HG03135 (cell line): ENCODE measurements around the gene NISCH.

Experiments
- ATAC-seq: cut with Tn5 transposase; IDR thresholded peaks from one replicate; pipeline ENCODE4 v1.9.1; 2021; ENCODE audit warnings: mild to moderate bottlenecking, moderate library complexity; ENCODE audit not compliant: unreplicated experiment

The NISCH gene

DNA sequence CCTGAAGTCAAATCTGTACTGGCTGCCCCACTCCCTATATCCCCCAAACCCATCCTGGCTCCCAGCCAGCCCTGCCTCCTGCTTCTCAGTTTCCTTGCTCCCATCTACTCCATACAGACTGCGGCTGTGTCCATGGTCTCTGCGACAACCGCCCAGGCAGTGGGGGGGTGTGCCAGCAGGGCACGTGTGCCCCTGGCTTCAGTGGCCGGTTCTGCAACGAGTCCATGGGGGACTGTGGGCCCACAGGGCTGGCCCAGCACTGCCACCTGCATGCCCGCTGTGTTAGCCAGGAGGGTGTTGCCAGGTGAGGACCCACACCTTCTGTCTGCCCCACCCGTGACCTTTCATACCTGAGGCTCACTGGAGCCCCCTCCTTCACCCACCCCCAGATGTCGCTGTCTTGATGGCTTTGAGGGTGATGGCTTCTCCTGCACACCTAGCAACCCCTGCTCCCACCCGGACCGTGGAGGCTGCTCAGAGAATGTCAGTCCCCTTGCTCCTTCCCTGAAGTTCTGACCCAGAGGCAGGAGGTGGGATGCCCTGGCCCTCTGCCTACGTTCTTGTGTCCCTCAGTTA is 54.4 kb downstream of the NISCH start:
- no peak for ATAC-seq

DNA sequence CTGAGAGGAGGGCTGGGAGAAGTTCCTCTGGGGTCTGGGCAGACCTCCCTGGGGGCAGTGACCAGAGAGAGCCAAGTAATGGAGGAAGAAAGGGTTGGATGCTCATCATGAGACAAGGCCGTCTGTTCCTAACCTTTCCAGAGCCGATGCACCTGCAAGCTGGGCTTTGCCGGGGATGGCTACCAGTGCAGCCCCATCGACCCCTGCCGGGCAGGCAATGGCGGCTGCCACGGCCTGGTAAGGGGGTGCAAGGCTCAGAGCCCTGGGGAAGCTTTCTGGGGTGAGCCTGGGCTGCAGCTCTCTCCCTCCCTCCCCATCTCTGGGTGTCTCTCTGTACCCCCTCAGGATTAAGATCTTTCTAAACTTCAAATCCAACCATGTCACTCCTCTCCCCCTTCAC is 56.1 kb downstream of the NISCH start:
- no peak for ATAC-seq

DNA sequence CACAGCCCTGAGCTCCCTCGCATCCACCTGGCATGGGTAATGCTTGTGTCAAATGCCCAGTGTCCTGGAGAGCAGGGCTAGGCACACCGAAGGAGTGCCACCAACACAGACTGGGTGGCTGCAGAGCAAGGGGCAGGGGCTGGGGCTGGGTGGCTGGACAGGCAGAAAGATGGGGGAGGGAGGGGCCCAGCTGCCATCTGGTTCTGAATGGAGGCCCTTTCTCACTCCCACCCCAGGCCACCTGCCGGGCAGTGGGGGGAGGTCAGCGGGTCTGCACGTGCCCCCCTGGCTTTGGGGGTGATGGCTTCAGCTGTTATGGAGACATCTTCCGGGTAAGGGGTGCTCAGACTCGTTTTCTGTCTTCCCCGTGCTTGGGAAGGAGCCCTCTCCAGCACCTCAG is 56.7 kb downstream of the NISCH start:
- no peak for ATAC-seq

DNA sequence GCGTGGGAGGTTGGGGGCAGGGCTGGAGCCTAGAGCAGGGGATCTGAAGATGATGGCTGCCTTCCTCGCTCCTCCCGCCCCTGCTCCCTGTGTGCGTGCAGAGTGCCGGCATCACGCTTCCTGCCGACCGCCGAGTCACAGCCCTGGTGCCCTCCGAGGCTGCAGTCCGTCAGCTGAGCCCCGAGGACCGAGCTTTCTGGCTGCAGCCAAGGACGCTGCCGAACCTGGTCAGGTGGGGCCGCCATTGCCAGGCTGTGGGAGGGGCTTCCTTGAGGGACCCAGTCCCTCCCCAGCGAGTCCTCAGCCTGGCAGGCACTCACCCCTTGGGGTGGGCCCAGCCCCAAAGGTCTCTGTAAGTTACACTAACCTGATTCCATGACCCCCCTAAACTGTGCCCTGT is 57.3 kb downstream of the NISCH start:
- ATAC-seq: no peak

DNA sequence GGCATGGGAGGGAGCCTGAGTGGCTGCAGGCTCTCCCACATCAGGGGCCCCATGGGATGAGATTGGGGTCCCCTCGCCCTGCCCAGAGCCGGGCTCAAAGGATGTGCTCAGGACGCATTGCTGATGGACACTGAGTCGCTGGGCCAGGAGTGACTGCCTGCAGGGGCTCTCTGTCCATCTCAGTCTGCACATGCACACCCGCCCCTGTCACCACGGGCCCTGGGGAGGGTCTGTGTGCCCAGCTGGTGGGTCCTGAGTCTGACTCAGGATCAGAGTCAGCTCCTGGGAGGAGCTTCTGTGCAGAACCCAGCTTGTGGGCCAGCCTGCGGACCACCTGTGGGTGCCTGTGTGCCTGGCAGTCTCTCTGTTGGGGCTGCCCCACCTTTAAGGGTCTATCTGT is 57.9 kb downstream of the NISCH start:
- ATAC-seq: no peak

DNA sequence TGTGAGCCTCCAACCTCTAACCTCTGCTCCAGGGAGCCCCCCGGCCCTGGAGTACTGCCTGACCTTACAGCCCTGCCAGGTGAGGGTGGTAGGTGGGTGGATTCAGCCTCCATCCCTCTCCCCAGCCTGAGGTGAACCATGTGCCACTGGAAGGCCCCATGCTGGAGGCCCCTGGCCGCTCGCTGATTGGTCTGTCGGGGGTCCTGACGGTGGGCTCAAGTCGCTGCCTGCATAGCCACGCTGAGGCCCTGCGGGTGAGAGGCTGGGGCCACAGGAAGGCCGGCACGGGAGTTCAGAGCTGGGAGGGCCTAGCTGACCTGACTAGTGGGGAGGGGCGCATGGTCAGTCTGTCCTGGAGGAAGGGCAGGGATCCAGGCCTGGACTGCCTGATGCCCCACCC is 59.2 kb downstream of the NISCH start:
- ATAC-seq: no peak

DNA sequence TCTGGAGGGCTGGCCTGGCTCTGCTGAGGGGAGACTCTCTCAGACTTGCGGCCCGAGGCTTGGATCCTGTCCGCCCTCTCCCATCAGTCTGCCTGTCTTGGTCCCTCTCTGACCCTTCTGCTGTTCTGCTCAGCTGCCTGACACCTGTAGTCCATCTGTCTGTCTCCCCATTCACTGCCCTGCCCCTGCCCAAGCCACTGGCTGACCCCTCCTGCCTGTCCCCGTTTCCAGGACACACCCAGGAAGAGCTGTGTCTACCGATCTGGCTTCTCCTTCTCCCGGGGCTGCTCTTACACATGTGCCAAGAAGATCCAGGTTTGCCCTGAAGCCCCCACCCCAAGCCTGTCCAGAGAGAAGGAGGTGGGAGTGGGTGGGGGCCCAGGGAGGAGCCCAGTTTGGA is 59.8 kb downstream of the NISCH start:
- ATAC-seq: no peak

DNA sequence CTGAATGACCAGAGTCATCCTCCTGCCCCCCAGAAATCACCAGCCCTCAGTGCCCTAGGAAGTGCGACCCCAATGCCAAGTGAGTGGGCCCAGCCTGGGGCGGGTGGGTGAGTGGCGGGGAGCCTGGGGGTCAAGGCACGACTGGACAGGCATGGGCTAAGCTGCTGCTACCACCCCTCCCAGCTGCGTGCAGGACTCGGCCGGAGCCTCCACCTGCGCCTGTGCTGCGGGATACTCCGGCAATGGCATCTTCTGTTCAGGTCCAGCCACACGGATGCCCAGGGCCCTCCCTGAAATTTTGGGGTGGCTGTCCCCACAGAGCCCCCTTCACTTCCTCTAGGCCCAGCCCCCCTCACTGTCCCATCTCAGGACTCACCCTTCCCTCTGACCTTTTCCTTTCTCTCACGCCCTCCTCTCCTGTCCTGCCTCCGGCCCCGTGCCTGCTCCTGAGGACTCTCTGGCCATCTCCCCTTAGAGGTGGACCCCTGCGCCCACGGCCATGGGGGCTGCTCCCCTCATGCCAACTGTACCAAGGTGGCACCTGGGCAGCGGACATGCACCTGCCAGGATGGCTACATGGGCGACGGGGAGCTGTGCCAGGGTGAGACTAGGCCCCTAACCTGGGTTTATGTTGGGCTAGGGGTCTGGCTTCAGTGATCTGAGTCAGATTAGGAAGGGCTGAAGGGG is 61.2 kb downstream of the NISCH start:
- no peak for ATAC-seq

DNA sequence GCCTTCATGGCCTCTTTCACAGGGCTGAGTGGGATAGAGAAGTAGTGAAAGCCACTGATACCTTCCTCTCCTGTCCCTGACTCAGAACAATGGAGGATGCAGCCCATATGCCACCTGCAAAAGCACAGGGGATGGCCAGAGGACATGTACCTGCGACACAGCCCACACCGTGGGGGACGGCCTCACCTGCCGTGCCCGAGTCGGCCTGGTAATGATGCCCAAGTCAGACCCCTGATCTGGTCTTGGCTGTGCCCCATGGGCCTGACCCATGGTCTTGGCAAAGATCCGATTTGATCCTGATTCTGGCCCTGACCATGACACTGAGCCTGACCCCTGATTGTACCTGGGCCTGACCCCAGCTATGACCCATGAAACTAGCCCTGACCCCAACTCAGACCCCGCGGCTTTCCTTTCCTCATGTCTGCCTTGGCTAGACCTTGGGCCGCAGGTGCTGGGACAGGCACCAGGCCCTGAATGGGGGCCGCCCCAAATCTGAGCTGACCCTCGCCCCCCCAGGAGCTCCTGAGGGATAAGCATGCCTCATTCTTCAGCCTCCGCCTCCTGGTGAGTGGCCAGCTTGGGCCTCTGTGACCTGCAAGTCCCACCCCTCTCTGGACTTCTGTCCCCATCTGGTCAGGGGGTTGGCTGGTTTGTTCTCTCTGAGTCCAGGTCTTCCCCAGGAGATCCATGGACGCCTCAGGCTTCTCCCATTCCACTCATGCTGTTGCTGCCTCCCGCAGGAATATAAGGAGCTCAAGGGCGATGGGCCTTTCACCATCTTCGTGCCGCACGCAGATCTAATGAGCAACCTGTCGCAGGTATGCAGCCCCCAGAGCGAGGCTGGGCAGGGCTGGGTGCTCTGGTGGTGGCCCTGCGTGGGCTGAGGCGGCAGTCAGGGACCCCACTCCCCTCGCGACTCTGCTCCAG is 62.7 kb downstream of the NISCH start:
- no peak for ATAC-seq

DNA sequence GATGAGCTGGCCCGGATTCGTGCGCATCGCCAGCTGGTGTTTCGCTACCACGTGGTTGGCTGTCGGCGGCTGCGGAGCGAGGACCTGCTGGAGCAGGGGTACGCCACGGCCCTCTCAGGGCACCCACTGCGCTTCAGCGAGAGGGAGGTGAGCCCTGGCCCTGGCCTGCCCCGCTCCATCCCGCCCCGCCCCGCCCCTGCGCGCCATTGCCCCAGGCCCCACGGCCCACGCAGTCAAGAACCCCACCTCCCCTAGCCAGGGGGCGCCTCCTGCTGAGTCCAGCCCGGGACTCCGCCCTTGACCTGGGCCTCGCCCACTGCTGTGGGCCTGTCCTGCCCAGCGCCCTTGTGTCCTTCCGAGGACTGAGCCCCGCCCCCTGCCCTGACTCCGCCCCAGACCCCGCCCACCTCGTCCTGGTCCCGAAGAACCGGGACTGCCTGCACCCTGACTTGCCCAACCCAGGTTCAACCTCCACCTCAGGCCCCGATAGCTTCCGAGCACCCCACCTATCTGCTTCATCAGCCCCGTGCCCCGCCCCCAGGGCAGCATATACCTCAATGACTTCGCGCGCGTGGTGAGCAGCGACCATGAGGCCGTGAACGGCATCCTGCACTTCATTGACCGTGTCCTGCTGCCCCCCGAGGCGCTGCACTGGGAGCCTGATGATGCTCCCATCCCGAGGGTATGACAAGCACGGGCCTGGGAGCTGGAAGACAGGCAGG is 63.5 kb downstream of the NISCH start:
- ATAC-seq: no peak

DNA sequence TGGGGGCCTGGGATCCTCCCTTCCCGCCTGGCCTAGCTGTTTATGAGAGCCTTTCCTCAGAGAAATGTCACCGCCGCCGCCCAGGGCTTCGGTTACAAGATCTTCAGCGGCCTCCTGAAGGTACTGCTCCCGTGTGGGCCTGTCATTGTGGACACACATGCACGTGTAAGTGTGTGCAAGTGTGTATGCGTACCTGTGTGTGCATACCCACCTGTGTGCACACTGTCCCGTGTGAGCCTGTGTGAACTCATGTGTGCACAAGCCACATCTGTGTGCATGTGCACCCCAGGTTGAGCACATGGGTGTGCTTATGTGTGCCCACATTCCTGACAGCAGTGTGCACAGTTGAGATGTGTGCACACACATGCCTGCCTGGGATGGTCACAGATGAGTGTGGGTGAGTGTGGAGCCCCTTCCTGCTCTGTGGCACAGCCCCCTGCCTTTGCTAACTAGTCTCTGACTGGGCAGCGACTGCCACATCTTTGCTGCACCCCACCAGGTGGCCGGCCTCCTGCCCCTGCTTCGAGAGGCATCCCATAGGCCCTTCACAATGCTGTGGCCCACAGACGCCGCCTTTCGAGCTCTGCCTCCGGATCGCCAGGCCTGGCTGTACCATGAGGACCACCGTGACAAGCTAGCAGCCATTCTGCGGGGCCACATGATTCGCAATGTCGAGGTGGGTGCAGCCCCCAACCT is 64.2 kb downstream of the NISCH start:
- ATAC-seq: no peak

DNA sequence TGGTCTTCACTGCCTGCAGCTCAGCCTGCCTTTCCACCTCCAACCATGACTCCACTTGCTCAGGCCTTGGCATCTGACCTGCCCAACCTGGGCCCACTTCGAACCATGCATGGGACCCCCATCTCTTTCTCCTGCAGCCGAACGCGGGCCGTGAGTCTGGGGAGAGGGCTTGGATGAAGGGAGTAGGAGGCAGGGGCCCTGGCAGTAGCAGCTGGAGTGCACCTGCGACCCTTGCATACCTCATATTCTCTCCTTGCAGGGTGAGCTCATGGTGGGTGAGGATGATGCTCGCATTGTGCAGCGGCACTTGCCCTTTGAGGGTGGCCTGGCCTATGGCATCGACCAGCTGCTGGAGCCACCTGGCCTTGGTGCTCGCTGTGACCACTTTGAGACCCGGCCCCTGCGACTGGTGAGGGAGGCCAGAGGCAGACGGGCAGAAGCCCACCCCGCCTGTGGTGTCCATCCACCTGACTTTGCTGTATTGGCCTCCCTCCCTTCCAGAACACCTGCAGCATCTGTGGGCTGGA is 64.8 kb downstream of the NISCH start:
- no peak for ATAC-seq

DNA sequence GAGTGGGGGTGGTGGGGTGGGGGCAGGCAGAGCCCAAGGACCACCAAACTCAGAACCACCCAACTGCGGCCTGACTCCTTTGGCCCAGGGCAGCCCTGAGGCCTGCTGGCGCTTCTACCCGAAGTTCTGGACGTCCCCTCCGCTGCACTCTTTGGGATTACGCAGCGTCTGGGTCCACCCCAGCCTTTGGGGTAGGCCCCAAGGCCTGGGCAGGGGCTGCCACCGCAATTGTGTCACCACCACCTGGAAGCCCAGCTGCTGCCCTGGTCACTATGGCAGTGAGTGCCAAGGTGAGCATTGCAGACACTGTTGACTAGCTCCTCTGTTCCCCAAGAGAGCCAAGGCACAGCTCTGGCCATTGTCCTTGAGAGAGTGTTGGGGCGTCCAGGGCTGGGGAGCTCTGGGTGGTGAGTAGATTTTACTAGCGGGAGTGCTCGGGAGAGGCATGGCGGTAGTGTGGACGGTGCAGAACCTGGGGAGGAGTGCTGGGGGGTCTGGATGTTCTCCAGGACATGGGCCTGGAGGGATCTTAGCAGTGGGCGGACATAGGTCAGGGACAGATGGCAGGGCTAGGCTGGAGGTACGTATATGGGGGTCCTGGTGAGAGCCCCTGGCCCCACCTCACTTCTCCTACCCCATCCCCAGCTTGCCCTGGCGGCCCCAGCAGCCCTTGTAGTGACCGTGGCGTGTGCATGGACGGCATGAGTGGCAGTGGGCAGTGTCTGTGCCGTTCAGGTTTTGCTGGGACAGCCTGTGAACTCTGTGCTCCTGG is 65.5 kb downstream of the NISCH start:
- ATAC-seq: no peak

DNA sequence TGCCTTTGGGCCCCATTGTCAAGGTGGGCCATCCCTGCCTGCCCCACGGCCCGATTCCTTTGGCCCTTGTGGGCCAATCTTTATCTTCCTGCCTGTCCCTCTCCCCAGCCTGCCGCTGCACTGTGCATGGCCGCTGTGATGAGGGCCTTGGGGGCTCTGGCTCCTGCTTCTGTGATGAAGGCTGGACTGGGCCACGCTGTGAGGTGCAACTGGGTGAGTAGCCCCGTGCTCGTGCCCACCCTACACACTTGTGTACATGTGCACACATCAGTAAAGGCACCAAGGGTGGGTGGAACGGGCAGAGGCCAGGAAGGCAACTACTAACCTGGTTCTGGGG is 66.1 kb downstream of the NISCH start:
- ATAC-seq: no peak

DNA sequence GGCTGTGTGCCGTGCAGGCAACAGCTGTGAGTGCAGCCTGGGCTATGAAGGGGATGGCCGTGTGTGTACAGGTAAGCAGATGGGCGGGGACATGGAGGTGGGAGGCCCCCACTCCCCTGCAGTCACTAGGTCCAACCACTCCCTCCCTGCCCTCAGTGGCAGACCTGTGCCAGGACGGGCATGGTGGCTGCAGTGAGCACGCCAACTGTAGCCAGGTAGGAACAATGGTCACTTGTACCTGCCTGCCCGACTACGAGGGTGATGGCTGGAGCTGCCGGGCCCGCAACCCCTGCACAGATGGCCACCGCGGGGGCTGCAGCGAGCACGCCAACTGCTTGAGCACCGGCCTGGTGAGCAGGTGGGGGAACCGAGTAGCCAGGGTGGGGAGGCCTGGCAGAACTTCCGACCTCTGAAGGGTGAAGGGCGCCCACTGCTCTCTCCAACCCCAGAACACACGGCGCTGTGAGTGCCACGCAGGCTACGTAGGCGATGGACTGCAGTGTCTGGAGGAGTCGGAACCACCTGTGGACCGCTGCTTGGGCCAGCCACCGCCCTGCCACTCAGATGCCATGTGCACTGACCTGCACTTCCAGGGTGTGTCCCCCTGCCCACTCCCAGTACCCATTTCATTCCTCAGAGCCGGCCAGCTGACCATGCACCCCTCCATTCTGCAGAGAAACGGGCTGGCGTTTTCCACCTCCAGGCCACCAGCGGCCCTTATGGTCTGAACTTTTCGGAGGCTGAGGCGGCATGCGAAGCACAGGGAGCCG is 66.7 kb downstream of the NISCH start:
- no peak for ATAC-seq

DNA sequence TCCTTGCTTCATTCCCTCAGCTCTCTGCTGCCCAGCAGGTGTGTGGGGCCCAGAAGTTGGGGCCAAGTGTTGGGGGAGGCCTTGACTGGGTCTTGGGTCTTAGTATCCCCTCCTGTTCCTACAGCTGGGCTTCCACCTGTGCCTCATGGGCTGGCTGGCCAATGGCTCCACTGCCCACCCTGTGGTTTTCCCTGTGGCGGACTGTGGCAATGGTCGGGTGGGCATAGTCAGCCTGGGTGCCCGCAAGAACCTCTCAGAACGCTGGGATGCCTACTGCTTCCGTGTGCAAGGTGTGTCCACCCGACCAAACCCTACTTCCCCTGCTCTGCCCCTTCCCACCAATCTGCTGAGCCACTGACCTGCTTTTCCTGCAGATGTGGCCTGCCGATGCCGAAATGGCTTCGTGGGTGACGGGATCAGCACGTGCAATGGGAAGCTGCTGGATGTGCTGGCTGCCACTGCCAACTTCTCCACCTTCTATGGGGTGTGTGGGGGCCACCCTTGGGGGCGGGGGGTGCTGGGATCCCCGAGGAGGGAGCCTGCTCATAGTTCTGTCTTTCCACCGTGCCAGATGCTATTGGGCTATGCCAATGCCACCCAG is 67.3 kb downstream of the NISCH start:
- no peak for ATAC-seq

DNA sequence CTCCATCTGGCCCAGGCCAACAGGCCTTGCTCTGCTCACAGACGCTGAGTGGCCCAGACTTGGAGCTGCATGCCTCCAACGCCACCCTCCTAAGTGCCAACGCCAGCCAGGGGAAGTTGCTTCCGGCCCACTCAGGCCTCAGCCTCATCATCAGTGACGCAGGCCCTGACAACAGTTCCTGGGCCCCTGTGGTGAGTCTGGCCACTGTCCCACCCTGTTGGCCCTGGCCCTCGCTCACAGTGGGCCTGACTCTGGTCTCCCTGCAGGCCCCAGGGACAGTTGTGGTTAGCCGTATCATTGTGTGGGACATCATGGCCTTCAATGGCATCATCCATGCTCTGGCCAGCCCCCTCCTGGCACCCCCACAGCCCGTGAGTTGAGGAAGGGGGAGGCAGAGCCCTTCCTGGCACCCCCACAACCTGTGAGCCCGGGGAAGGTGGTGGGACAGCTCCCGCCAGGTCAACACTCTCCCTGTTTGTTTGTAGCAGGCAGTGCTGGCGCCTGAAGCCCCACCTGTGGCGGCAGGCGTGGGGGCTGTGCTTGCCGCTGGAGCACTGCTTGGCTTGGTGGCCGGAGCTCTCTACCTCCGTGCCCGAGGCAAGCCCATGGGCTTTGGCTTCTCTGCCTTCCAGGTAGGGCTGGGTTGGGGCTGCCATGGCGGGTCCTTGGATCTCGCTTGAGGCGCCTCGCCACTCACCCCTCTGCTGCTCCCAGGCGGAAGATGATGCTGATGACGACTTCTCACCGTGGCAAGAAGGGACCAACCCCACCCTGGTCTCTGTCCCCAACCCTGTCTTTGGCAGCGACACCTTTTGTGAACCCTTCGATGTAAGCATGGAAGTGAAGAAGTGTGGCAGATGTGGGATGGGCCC is 68.2 kb downstream of the NISCH start:
- no peak for ATAC-seq

DNA sequence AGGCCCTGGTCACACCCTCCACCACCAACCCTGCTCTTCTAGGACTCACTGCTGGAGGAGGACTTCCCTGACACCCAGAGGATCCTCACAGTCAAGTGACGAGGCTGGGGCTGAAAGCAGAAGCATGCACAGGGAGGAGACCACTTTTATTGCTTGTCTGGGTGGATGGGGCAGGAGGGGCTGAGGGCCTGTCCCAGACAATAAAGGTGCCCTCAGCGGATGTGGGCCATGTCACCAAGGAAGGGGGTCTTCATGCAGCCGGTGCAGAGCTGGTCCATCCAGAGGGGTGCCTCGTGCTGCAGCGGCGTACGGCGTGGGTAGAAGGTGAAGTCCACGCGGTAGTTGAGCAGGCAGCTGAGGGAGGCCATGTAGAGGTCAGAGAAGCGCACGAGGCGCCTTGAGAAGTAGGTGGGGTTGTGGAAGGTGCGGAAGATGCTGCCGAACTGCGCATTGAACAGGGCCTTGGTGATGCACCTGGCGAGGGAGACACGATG is 68.9 kb downstream of the NISCH start:
- ATAC-seq: no peak
